CD4-positive, alpha-beta T cell treated with Interferon gamma for 1 hour (primary cell): Measurements from ENCODE around the gene PVR.
A peak's percentile ranks its signal among the peaks of the same experiment; 100 is the strongest.
"Not testable (repeated sequence)": the region's sequence is repeated elsewhere in the genome, so short reads cannot be mapped to it uniquely, and the experiment has no call there.

ENCODE experiments used
- DNase-seq: peaks from one replicate; pipeline ENCODE4 v3.0.0-alpha.2; 2020

Gene PVR

DNA sequence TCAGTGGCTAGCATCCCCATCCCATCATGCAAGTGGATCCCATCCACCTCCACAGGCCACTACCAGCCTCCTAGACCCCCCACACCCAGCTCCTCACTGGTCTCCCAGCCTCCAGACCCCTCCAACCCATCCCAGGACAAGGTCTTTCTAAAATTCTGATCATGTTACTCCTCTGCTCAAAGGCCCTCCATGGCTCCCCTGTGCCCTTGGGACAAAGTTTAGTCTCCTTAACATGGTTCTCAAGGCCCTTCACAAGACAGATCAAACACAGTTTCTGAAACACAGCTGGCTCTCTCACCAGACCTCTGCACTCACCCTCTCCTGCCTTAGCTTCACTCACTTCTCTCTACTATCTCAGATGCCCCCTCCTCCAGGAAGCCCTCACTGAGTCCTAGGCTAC is 36.8 kb downstream of the PVR start:
- DNase-seq: no peak

GRCh38 chr19:44681992-44682790 is 38.5 kb downstream of the PVR start:
- no peak for DNase-seq

DNA sequence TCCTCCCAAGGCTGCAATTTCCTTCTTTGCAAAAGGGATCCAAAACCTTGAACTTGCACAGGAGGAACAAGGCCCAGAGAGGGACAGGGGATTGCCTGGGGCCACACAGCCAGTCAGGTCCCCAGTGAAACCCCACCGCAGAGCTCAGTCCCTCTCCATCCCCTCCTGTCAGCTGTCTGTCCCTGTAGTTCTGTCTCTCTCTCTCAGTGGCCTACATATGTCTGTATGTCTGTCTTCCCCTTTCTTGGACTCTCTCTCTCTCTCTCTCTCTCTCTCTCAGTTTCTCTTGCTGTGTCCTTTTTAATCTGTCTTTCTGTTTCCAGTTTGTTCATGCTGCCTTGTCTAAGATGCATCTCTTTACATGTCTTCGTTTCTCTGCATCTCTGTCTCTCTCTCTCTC is 39.1 kb downstream of the PVR start:
- no peak for DNase-seq

DNA sequence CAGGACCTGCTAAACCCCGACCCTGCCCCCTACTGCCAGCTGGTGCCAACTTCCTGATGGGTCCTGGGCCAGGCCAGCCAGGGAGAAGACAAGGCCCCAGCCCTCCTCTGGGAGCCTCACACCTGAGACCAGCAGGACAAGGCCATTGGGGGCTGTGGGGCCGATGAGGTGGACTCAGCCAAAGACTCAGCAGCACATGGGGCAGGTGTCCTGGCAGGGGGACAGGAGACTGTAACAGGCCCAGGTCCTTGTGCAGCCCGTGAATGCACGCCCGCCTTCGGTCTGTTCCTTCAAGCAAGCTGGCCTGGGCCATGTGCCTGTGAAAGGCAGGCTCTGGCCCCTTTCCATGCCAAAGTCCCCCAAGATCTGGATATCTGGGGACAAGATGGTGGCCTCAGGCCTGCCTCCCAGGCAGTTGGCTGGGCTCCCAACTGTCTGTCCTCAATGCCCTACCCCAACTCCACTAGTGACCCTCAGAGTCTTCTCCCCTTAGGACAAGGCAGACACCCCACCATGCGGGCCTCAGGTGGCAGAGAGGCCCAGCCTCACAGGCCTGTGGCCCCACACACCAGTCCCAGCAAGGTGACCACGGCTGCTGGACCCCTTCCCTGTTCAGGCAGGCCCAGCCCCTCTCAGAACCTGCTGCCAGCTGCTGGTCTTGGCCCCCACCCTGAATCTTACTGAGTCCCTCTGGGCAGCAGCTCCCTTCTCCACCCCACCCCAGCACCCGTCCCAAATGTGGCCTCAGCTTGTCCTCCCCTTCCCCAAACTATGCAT is 39.9 kb downstream of the PVR start:
- no peak for DNase-seq

GRCh38 chr19:44684396-44684795 is 40.7 kb downstream of the PVR start:
- not testable (repeated sequence) for DNase-seq

GRCh38 chr19:44684892-44685863 is 41.5 kb downstream of the PVR start:
- DNase-seq: peak; percentile 15

GRCh38 chr19:44685877-44686276 is 42.2 kb downstream of the PVR start:
- no peak for DNase-seq

DNA sequence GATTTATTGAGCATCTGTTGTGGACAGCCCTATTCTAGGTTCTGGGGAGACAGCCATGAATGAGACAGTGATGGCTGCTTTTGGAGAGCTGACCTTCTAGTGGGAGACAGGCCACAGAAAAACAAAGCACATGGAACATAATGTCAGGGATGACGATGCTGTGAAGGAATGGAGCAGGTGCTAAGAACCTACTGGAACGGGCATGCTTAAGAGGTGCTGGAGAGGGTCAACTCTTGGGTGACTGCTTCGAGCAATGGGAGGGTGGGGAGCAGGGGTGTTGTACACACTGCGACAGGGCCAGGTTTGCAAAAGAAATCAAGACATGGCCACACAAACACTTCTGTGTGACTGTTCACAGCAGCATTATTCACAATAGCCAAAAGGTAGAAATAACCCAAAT is 43.2 kb downstream of the PVR start:
- DNase-seq: no peak

- no peak for DNase-seq
Measured at GRCh38 chr19:44687888-44688287, 44.2 kb downstream of the PVR start.

- DNase-seq: peak; percentile 72
Measured at GRCh38 chr19:44689290-44690130, 45.8 kb downstream of the PVR start.

DNA sequence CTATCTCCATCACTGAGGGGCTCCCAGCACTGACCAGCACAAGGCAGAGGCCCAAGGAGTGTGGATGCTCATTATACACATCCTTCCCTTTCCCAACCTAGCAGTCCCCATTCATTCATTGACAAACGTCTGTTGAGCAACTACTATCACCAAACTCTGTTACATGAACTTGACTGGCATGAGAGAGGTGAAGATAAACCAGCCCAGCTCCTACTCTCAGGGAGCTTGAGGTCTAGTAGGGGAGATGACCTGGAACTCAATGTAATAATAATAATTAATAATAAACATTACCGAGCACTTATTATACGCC is 46.4 kb downstream of the PVR start:
- DNase-seq: no peak

DNA sequence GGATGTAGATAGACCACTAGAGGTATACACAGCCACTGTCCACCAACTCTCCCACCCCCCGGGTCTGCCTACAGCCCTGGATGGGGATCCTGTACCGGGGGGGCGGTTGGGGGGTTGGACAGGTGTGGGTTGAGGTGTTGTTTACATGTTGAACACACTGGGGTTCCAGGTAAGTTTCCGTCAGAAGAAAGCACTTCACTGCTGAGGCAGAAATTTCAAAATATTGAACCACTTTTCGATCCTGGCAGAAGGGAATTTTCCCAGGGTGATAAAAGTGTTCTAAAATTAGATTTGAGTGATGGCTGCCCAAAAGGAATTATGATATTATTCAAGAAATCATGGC is 48.6 kb downstream of the PVR start:
- no peak for DNase-seq

DNA sequence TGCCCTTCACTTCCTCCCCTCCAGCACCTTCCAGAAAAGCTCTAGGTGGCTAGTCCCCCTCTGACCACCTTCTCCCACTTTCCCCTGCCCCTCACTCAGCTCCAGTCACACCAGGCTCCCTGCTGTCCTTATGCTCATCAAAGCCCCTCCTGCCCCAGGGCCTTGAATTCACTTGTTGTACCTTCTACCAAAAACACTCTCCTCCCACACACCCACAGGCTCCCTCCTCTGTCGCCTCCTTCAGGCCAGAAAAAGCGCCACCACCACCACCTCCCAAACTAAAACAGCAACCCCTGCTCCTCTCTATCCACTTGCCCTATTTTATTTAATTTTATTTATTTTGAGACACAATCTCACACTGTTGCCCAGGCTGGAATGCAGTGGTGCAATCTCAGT is 50.5 kb downstream of the PVR start:
- no peak for DNase-seq

DNA sequence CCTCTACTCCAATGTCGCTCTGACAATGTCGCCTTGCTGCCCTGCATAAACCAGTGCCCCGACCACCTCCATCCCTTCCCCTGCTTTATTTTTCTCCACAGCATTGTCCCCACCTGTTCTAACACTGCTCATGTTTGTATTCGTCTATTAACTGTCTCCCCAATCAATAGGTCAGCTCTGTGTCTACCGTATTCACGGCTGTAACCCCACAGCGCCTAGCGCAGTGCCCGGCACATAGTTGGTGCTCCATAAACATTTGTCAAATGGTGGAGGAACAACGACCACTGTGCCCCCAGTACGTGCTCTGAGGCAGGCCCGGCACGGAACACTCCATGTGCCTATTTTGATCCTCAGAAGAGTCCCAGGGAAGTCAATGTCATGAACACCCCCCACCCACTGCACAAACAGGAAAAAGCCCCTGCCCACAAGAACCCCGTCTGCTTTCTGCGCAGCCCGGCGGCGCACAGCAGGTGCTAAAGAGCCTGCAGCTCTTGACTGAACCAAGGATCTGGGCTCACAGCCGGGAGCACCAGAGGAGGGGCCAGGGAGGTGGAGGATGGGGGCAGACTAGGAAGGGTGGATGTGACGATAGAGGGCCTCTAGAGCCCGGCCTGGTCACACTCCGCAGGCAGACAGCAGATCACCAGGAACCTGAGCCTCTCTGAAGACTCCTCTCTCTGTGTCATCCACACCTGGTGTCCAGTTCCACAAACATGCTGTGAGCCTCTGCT is 53.4 kb downstream of the PVR start:
- DNase-seq: no peak

DNA sequence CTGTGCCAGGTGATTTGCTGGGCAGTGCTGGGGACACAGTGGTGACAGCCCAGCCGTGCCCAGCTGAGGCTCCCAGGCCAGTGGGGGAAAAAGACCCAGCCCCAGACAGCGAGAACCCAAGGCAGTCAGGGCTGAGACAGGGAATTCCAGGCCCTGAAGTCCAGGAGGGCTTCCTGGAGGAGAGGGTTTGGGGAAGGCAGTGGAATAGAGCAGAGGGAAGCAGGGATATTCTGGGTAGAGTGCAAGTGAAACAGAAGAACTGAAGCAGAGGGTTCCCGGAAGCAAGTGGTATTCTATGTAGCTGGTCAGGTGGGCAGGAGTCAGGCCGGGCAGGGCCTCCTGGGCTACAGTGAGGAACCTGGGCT is 53.9 kb downstream of the PVR start:
- no peak for DNase-seq

DNA sequence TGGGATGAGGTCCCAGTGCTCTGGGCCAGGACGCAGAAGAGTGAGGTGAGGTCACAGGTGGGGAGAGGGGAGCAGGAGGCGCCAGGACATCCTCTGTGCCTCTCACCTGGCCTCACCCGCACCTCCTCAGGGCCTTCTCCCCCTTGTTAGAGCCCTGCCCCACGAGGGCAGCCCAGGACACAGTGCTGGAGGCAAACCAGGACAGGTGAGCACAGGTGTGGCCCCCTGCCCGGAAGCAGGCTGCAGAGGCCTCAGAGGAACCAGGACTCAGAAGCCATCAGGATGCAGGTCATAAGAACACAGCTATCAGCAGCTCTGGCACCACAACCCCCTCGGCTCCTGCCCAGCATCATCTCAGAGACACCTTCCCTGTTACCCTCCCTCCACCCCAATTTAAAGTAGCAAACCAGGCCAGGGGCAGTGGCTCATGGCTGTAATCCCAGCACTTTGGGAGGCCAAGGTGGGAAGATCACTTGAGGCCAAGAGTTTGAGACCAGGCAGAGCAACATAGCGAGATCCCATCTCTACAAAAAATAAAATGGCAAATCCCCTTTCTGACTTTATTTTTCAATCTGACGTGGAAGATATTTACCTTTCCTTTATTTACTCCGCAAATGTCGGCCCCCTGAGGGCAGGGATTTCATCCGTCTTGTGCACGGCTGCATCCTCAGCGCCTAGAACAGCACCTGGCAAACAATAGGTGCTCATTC is 54.9 kb downstream of the PVR start, which contains the start of gene CEACAM16:
TSS of gene CEACAM16 (plus strand) at position 660 of the 710 bp plus-strand sequence. CDS start 2,306 bp downstream, outside the sequence.
- no peak for DNase-seq

GRCh38 chr19:44700547-44700946 is 56.8 kb downstream of the PVR start:
- DNase-seq: no peak

- no peak for DNase-seq
Measured at GRCh38 chr19:44701228-44701627, 57.5 kb downstream of the PVR start.

DNA sequence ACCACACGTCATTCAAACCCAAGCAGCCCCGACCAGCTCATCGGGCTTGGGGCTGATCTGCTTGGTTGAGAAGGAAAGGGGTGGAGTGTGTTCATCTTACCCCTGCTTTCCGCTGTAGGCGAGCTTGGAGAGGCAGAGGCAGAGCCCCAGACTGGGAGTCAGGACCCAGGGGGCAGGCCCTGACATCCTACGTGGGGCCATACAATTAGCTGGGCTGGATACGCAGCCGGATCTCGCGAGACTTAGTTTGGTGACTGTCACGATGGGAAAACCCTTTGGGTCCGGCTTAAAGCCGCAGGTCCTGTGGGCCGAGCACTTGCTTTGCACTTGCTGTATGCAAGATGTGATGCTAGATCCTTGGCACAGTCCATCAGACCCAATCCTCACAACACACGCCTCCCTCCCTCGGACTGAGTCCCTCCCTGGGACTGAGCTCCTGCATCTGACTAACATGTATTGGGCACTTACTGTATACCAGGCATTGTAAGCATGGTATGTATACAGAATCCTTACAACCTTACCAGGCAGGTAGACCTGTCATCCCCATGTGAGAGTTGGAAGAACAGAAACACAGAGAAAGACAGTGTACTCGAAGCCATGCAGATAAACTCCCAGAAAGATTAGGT is 59.0 kb downstream of the PVR start:
- no peak for DNase-seq

DNA sequence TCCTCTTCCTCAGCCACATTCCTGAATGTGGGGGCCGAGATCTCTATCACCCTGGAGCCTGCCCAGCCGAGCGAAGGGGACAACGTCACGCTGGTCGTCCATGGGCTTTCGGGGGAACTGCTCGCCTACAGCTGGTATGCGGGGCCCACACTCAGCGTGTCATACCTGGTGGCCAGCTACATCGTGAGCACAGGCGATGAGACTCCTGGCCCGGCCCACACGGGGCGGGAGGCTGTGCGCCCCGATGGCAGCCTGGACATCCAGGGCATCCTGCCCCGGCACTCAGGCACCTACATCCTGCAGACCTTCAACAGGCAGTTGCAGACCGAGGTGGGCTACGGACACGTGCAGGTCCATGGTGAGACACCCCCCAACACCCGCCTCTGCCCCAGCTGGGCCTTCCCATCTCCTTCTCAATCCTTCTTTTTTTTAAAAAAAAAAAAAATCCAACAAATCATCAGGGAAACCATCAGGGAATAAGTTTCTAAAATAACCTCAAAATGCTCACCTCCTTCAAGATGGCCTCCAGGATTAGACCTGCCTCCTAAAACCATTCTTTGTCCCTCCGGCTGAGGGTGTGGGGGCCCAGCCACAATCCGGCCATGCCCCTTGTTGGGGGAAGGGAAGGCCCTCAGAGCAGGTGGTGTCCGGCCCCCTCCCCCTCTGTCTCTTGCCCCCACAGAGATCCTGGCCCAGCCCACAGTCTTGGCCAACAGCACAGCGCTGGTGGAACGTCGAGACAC is 59.8 kb downstream of the PVR start:
- no peak for DNase-seq
